PFSK-1 (cell line): ENCODE results near the gene SUPT3H.

ENCODE experiments used
- FOXP2 ChIP-seq: optimal IDR thresholded peaks from 2 replicates; pipeline ENCODE3; 2011; ENCODE audit warnings: borderline replicate concordance, control low read depth, inconsistent platforms; ENCODE audit not compliant: insufficient read depth; ENCODE audit errors: extremely low read length, extremely low read depth
- POLR2AphosphoS5 ChIP-seq: IDR thresholded peaks from 2 replicates; pipeline ENCODE4 v1.6.1; 2012; ENCODE audit warnings: low read depth, mild to moderate bottlenecking, control low read depth, low read length, moderate library complexity
- SIN3A ChIP-seq: IDR thresholded peaks from 2 replicates; pipeline ENCODE4 v1.6.1; 2012; ENCODE audit warnings: mild to moderate bottlenecking, low read length, moderate library complexity, borderline replicate concordance; ENCODE audit not compliant: insufficient read depth
- TAF1 ChIP-seq: IDR thresholded peaks from 2 replicates; pipeline ENCODE4 v1.6.1; 2012; ENCODE audit warnings: low read length, control low read depth, borderline replicate concordance; ENCODE audit not compliant: insufficient read depth
- TF ChIP-seq, protein P1 (sequence below), 2 experiments: IDR thresholded peaks; 2 replicates each; pipeline versions ENCODE4 v1.6.1 to v1.8.0; 2011 to 2012; ENCODE audit warnings: low read depth in 2 of 2, low read length in 2 of 2, control low read depth in 1 of 2, inconsistent platforms in 1 of 2, mild to moderate bottlenecking in 1 of 2, moderate library complexity in 1 of 2; ENCODE audit not compliant: insufficient read depth in 1 of 2

The SUPT3H gene

GRCh38 chr6:44856479-44856878 is 521.3 kb downstream of the SUPT3H start:
- no peak for TF ChIP-seq FOXP2
- TF ChIP-seq, protein P1, sequence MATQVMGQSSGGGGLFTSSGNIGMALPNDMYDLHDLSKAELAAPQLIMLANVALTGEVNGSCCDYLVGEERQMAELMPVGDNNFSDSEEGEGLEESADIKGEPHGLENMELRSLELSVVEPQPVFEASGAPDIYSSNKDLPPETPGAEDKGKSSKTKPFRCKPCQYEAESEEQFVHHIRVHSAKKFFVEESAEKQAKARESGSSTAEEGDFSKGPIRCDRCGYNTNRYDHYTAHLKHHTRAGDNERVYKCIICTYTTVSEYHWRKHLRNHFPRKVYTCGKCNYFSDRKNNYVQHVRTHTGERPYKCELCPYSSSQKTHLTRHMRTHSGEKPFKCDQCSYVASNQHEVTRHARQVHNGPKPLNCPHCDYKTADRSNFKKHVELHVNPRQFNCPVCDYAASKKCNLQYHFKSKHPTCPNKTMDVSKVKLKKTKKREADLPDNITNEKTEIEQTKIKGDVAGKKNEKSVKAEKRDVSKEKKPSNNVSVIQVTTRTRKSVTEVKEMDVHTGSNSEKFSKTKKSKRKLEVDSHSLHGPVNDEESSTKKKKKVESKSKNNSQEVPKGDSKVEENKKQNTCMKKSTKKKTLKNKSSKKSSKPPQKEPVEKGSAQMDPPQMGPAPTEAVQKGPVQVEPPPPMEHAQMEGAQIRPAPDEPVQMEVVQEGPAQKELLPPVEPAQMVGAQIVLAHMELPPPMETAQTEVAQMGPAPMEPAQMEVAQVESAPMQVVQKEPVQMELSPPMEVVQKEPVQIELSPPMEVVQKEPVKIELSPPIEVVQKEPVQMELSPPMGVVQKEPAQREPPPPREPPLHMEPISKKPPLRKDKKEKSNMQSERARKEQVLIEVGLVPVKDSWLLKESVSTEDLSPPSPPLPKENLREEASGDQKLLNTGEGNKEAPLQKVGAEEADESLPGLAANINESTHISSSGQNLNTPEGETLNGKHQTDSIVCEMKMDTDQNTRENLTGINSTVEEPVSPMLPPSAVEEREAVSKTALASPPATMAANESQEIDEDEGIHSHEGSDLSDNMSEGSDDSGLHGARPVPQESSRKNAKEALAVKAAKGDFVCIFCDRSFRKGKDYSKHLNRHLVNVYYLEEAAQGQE (IDR thresholded peaks at IDR 0.05; ENCODE audit: insufficient read depth in 1 of 2, low read depth in 2 of 2, low read length in 2 of 2): no peak
- TF ChIP-seq POLR2AphosphoS5: no peak
- TF ChIP-seq SIN3A: no peak
- no peak for TF ChIP-seq TAF1

- TF ChIP-seq FOXP2 (no peak), POLR2AphosphoS5 (no peak), TAF1 (no peak), SIN3A (no peak)
- TF ChIP-seq, protein P1 (IDR thresholded peaks at IDR 0.05; ENCODE audit: insufficient read depth in 1 of 2, low read depth in 2 of 2, low read length in 2 of 2): no peak
Observed at GRCh38 chr6:44855562-44856411, 521.9 kb downstream of the SUPT3H start.

DNA sequence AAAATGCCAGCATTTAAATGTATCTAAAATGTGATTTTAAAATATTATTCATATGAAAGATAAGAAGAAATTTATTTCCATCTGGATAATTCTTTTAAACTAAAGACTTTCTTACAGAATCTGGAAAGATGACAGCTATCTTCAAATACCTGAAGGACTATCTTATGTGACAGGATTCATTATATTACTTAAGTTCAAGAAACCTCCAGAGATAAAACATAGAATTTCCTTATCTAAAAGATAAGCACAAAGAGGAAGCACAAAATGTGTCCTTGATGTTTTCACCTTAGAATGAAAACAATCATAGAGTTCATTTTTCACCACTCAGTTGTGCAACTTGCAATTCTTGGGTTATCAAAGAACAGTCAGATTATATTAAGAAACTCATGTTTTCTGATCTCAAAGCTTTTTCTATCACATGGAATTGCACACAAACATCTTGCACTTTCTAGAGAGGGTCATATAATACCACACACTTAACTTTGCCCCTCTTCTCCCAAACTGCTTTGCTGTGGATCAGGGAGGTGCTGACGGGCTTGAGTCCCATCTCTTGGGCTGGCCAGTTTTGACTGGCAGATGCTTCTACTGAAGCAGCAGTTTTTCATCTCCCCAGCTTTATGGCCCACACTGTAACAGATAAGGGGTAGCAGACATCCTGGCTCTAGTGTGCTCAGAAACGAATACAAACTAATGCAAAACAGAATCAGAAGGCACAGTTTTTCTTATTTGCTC is 522.9 kb downstream of the SUPT3H start:
- TF ChIP-seq SIN3A (no peak), POLR2AphosphoS5 (no peak), TAF1 (no peak)

GRCh38 chr6:44851176-44851575 is 526.6 kb downstream of the SUPT3H start:
- TF ChIP-seq POLR2AphosphoS5: no peak

DNA sequence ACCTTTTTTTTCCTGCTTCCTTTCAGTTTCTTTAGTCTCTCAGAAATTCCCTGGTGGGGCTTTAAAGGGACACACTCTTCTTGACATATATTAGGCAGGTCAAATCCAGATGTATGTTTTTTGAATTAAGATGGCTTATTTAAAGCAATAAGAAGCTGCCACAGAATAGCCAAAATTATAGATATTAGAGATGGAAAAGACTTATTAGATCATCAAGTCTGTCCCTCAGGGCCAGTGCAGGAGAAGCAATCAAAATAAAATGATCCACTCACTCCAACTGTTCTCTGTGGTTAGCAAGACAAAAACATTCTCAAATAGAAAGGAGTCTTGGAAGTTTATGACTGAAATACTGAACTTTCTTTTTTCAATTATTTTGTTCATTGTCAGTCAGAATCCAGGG is 527.4 kb downstream of the SUPT3H start:
- TF ChIP-seq FOXP2 (no peak), POLR2AphosphoS5 (no peak), SIN3A (no peak), TAF1 (no peak)
- TF ChIP-seq, protein P1 (IDR thresholded peaks at IDR 0.05; ENCODE audit: insufficient read depth in 1 of 2, low read depth in 2 of 2, low read length in 2 of 2): no peak

- TF ChIP-seq POLR2AphosphoS5 (no peak), TAF1 (no peak), FOXP2 (no peak), SIN3A (no peak)
- TF ChIP-seq, protein P1 (IDR thresholded peaks at IDR 0.05; ENCODE audit: insufficient read depth in 1 of 2, low read depth in 2 of 2, low read length in 2 of 2): no peak
Observed at GRCh38 chr6:44849806-44850205, 527.9 kb downstream of the SUPT3H start.
